HG03060 (cell line): Measurements from ENCODE around the gene LARP4B.
"Not testable (repeated sequence)": the region's sequence is repeated elsewhere in the genome, so short reads cannot be mapped to it uniquely, and the experiment has no call there.

Experiments
- ATAC-seq: cut with Tn5 transposase; IDR thresholded peaks from one replicate; pipeline ENCODE4 v1.9.1; 2021; ENCODE audit warnings: low read depth, moderate number of reproducible peaks; ENCODE audit not compliant: unreplicated experiment

Gene LARP4B

GRCh38 chr10:958856-959255, 27.4 kb upstream of the LARP4B start:
- no peak for ATAC-seq

GRCh38 chr10:958106-958505, 26.6 kb upstream of the LARP4B start:
- ATAC-seq, result no peak

GRCh38 chr10:955820-956217, 24.3 kb upstream of the LARP4B start:
- no peak for ATAC-seq

GRCh38 chr10:955127-955819, 23.8 kb upstream of the LARP4B start:
- no peak for ATAC-seq

GRCh38 chr10:954396-954795, 22.9 kb upstream of the LARP4B start:
- no peak for ATAC-seq

- ATAC-seq, result no peak
Measured at GRCh38 chr10:953836-954235, 22.3 kb upstream of the LARP4B start.

- ATAC-seq, result no peak
Measured at GRCh38 chr10:949446-949845, 17.9 kb upstream of the LARP4B start.

- ATAC-seq, result no peak
Measured at GRCh38 chr10:948347-948746, 16.8 kb upstream of the LARP4B start.

- ATAC-seq, result no peak
Measured at GRCh38 chr10:947881-948280, 16.4 kb upstream of the LARP4B start.

- ATAC-seq, result no peak
Measured at GRCh38 chr10:947051-947450, 15.5 kb upstream of the LARP4B start.

- no peak for ATAC-seq
Measured at GRCh38 chr10:945778-946177, 14.3 kb upstream of the LARP4B start.

- ATAC-seq, result no peak
Measured at GRCh38 chr10:944034-944831, 12.7 kb upstream of the LARP4B start.

GRCh38 chr10:943334-944033, 12.0 kb upstream of the LARP4B start:
- no peak for ATAC-seq

GRCh38 chr10:938941-939678, 7.6 kb upstream of the LARP4B start:
- no peak for ATAC-seq

GRCh38 chr10:934746-935406, 3.4 kb upstream of the LARP4B start:
- no peak for ATAC-seq

GRCh38 chr10:934165-934564, 2.7 kb upstream of the LARP4B start:
- ATAC-seq, result not testable (repeated sequence)

- no peak for ATAC-seq
Measured at GRCh38 chr10:932589-932988, 1.1 kb upstream of the LARP4B start.

- no peak for ATAC-seq
Measured at GRCh38 chr10:930625-931325, 730 bp downstream of the LARP4B start.

- no peak for ATAC-seq
Measured at GRCh38 chr10:929960-930624, 1.4 kb downstream of the LARP4B start.
